ENCODE results near the gene PDE3B. TPM values are rescaled to one million over a fixed set of nuclear protein-coding genes. Genes with fewer than 3 reads are reported as not detected.

Gene PDE3B
- total and polyA plus RNA-seq, 2 of the 8 experiments (the other 6 are each of a cell fraction or from before 2014, with no cell fraction given), result 2.7 to 10.9 TPM

DNA sequence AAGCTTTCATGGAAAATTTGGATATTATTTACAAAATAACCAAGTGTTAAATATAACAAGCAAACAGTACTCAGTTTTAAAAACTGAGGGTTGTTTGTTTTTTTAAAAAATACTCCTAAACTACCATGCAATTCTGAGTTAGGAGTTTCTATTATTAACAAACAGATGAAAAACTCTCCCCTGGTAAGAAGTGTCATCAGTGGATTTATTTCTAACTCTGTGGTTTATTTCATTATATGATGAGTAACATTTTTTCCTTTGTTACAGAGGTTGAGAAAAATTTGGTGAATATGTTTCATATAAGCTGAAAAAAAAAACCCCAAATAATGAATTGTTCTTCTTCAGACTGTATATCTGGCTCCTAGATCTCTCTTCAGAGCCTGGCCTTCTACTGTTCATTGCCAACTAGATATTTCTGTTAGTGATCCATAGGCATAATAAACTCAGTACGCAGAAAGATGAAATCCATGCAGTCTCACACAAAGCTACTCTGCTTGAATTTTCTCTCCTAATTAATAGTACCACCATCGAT lies 29.4 kb upstream of the PDE3B start:
- Histone ChIP-seq H3K27ac (ENCODE audit: low read depth, low read length) (no peak overlapping the region), H3K23ac (ENCODE audit: insufficient read length) (no peak overlapping the region), H2BK120ac (replicated peaks; ENCODE audit: low read depth, low read length) (no peak overlapping the region), H3K9ac (replicated peaks in 1 of 4; ENCODE audit: extremely low read depth in 1 of 4, low read depth in 3 of 4, low read length in 3 of 4) (no peak overlapping the region), H2BK12ac (ENCODE audit: low read depth, low read length) (no peak overlapping the region), H4K91ac (replicated peaks; ENCODE audit: insufficient read length, low read length) (no peak overlapping the region), H3K14ac (ENCODE audit: insufficient read length) (no peak overlapping the region), H3K56ac (replicated peaks; ENCODE audit: insufficient read length, low read depth, low read length) (no peak overlapping the region), H3K4me1 (replicated peaks in 1 of 4; ENCODE audit: control insufficient read depth in 3 of 4, insufficient read depth in 4 of 4, low read length in 3 of 4) (no peaks in the 10 kb centered on the region), H3K4me2 (ENCODE audit: insufficient read depth in 1 of 2, low read depth in 2 of 2, low read length in 2 of 2) (no peak overlapping the region), H3K79me1 (ENCODE audit: low read depth, low read length) (no peaks in the 10 kb centered on the region), H2BK5ac (ENCODE audit: low read depth, low read length) (no peak overlapping the region), H2BK20ac (ENCODE audit: low read length) (no peak overlapping the region), H2BK15ac (ENCODE audit: low read length) (no peak overlapping the region), H3K23me2 (ENCODE audit: low read depth, low read length) (no peaks in the 10 kb centered on the region), H4K8ac (ENCODE audit: extremely low read depth, insufficient read depth, low read length) (no peak overlapping the region), H3K36me3 (ENCODE audit: control insufficient read depth in 2 of 4, insufficient read depth in 4 of 4, low read length in 3 of 4) (no peaks in the 10 kb centered on the region; a peak in 1 of 8 replicates), H3K4ac (replicated peaks; ENCODE audit: insufficient read length, low read depth, low read length) (no peak overlapping the region), H3K79me2 (ENCODE audit: control insufficient read depth in 1 of 2, insufficient read depth in 2 of 2, low read length in 2 of 2) (no peaks in the 10 kb centered on the region), H3K4me3 (ENCODE audit: extremely low read depth in 1 of 4, insufficient read depth in 2 of 4, low read depth in 3 of 4, low read length in 4 of 4) (no peak overlapping the region), H3K9me3 (ENCODE audit: insufficient read depth in 2 of 2, low read depth in 1 of 2, low read length in 1 of 2) (no peaks in the 10 kb centered on the region), H2AFZ (ENCODE audit: low read length) (no peak overlapping the region), H3K18ac (ENCODE audit: extremely low read depth, low read length) (no peak overlapping the region), H3K27me3 (replicated peaks in 1 of 4; ENCODE audit: control insufficient read depth in 3 of 4, extremely low read depth in 1 of 4, insufficient read depth in 3 of 4, low read length in 3 of 4) (no peaks in the 10 kb centered on the region), H4K5ac (ENCODE audit: insufficient read length, low read depth, low read length) (no peak overlapping the region), H2AK5ac (ENCODE audit: low read depth, low read length) (no peak overlapping the region), H4K20me1 (replicated peaks in 1 of 2; ENCODE audit: control insufficient read depth in 1 of 2, insufficient read depth in 2 of 2, low read length in 2 of 2) (no peaks in the 10 kb centered on the region)
- CTCF ChIA-PET (ENCODE audit: partially characterized antibody), result interaction anchor here (2.2 kb wide), 1 partner anchor 9 kb away, joined by 9 read pairs; no protein-coding TSS in a partner anchor
- WGBS, 2 experiments (ENCODE audit: extremely low coverage in 1 of 2, insufficient coverage in 1 of 2, insufficient read length in 1 of 2, insufficient replicate concordance in 2 of 2, low coverage in 1 of 2, low lambda C conversion rate in 2 of 2, missing lambda C conversion rate in 1 of 2), result 96% methylated on average over 2 of the region's 2 CpGs; no CpG with 5 or more reads in 1 of the 2 experiments
- TF ChIP-seq PHF8 (conservative IDR thresholded peaks at IDR 0.05; ENCODE audit: low read depth, low read length), result no peak
- TF ChIP-seq ATF3 (IDR thresholded peaks at IDR 0.05; ENCODE audit: insufficient read depth, low read depth, low read length), result no peak
- TF ChIP-seq ZNF274 (IDR thresholded peaks at IDR 0.05; ENCODE audit: borderline replicate concordance, extremely low read depth, low read length), result no peak
- no peak for DNase-seq (ENCODE audit: low read depth in 1 of 2, low spot score in 2 of 2)
- POLR2A ChIA-PET (ENCODE audit: partially characterized antibody), result no interaction called here
- no peak for FAIRE-seq

All from H1 (cell line).